ENCODE data around the gene MAPK13.
A peak's percentile ranks its signal among the peaks of the same experiment; 100 is the strongest.
"Not testable (repeated sequence)": the region's sequence is repeated elsewhere in the genome, so short reads cannot be mapped to it uniquely, and the experiment has no call there.

The MAPK13 gene

DNA sequence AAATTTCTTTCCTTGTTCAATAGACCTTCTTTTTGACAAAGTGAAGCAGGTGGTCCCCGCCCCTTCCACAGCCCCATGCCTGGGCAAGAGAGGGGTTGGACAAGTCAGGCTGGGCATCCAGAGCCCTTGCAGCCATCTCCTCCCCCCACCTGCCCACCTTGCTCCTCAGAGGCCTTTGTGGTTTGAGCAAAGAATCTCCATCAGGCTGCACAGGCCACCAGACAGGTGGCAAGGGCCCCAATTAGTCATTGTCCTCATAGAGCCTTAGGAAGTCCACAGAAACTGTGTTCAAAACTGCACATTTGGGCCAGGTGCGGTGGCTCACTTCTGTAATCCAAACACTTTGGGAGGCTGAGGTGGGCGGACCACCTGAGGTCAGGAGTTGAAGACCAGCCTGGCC, 1.5 kb upstream of the MAPK13 start:
- DNase-seq = peak; percentile 58

DNA sequence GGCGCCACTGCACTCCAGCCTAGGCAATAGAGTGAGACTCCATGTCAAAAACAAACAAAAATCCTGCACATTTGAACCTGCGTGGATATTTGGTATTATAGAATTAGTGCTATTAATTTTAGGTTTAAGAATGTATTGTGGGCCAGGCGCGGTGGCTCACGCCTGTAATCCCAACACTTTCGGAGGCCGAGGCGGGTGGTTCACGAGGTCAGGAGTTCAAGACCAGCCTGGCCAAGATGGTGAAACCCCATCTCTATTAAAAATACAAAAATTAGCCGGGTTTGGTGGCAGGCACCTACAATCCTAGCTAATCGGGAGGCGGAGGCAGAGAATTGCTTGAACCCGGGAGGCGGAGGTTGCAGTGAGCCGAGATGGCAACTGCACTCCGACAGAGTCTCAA, 979 bp upstream of the MAPK13 start:
- DNase-seq = not testable (repeated sequence)

- DNase-seq = peak; percentile 83
Observed at GRCh38 chr6:36130667-36131510, 576 bp downstream of the MAPK13 start.

GRCh38 chr6:36131511-36132245, 1.4 kb downstream of the MAPK13 start:
- DNase-seq = peak; percentile 82

- no peak for DNase-seq
Observed at GRCh38 chr6:36132246-36132895, 2.1 kb downstream of the MAPK13 start.

DNA sequence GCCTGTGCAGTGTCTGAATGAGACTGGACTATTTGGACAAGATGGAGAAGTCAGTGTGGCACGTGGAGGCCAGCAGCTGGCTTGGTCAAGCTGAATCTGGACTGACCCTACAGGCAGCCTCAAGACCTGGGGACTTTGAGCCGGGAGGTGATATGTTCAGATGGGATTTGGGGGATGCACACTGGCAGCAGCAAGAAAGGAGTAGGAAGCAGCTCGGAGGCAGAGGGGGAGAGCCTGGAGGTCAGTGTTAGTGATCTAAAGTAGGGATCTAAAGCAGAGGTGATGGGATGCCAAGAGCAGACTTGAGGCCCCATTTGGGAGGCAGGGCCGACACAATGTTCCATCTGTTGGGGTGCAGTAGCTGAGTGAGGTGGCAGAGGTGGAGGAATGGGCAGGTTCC, 2.8 kb downstream of the MAPK13 start:
- DNase-seq = no peak

DNA sequence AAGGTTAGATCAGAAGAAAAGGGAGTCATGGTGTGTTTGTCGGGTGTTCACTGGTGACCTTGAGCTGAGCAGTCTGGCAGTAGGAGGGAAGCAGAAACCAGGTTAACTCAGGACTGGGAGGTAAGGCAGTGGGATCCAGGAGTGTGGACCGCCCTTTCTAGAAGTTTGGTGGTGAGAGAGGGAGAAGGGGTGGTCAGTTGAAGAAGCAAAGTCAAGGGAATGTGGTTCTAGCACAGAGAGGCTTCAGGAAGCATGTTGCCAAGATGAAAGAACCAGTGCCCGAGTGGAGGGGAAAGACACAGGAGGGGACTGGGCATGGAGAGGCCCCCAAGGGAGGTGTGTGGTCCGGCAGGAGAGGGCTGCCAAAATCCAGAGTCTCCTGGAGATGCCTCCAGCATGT, 3.6 kb downstream of the MAPK13 start:
- DNase-seq = no peak

- DNase-seq = no peak
Observed at GRCh38 chr6:36135053-36135731, 4.9 kb downstream of the MAPK13 start.

- no peak for DNase-seq
Observed at GRCh38 chr6:36136034-36136433, 5.7 kb downstream of the MAPK13 start.

- no peak for DNase-seq
Observed at GRCh38 chr6:36136551-36136950, 6.2 kb downstream of the MAPK13 start.

DNA sequence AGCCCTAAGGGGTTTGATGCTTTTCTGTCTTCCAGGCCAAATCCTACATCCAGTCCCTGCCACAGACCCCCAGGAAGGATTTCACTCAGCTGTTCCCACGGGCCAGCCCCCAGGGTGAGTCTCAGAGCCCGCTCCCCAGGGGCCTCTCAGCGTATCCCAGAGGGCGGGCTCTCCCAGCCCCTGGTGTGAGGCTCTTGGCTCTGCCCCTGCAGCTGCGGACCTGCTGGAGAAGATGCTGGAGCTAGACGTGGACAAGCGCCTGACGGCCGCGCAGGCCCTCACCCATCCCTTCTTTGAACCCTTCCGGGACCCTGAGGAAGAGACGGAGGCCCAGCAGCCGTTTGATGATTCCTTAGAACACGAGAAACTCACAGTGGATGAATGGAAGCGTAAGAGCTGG, 8.4 kb downstream of the MAPK13 start:
- DNase-seq = no peak

DNA sequence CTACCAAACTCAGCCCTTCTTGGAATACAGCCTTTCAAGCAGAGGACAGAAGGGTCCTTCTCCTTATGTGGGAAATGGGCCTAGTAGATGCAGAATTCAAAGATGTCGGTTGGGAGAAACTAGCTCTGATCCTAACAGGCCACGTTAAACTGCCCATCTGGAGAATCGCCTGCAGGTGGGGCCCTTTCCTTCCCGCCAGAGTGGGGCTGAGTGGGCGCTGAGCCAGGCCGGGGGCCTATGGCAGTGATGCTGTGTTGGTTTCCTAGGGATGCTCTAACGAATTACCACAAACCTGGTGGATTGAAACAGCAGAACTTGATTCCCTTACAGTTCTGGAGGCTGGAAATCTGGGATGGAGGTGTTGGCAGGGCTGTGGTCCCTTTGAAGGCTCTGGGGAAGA, 9.1 kb downstream of the MAPK13 start:
- no peak for DNase-seq

DNA sequence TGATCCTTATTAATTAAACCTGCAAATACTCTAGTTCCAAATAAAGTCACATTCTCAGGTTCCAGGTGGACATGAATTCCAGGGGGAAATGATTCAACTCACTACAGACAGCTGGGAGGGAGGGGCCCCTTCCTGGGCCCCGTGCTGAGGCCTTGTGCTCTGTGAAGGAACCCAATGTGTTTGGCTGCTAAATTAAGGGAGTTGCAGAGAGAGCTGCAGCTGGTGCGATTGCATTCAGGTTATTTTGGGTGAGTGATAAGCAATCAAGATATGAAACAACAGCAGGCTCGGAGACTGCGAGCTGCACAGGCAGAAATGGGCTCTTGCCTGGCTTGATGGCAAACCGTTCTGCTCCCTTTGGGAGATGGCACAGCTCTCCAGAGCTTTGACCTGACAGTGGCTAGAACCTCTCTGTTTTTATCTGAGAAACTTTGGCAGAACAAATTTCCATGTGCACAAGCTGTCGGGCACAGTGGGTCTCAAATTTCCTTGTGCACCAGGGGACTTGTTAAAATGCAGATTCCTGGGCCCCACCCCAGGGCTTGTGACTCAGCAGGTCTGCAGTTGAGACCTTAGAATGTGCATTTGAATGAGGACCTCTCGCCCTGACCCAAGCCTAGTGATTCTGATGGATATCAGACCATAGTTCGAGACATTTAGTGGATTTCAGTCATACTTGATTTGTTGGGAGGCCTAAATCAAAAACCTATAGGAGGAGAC, 9.8 kb downstream of the MAPK13 start:
- DNase-seq = no peak

DNA sequence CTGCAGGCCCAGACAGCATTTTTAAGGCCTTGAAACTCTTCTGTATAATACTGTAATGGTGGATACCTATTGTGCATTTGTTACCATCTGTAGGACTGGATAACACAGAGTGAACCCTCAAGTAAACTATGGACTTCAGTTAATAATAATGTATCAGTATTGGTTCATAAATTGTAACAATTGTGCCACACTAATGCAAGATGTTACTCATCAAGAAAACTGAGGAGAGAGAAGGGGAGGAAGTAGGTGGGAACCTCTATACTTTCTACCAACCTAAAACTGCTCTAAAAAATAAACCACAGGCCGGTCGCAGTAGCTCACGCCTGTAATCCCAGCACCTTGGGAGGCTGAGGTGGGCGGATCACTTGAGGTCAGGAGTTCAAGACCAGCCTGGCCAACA, 10.8 kb downstream of the MAPK13 start:
- DNase-seq = no peak

DNA sequence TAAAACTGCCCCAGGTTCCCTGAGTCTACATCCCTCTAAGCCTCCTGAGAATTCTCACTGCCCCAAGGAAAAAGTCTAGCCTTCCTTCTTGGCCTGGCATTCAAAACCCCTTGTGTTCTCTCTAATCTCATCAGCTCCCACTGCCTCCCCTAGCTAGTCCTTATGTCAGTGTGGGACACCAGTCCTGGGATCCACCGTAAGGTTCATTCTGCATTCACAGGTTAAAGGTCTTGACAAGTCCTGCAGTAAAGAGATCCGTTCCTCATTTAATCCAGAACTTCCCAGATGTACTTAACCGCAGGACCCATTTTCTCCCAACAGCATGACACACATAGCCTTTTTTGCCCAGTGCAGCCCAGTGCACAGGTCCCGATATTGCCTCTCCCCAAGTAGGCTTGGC, 11.6 kb downstream of the MAPK13 start:
- no peak for DNase-seq

- no peak for DNase-seq
Observed at GRCh38 chr6:36142971-36143838, 12.9 kb downstream of the MAPK13 start.

- DNase-seq = no peak
Observed at GRCh38 chr6:36145495-36145894, 15.2 kb downstream of the MAPK13 start.

- DNase-seq = no peak
Observed at GRCh38 chr6:36147294-36147693, 17.0 kb downstream of the MAPK13 start.

- no peak for DNase-seq
Observed at GRCh38 chr6:36149476-36149875, 19.2 kb downstream of the MAPK13 start.

GRCh38 chr6:36150283-36150682, 20.0 kb downstream of the MAPK13 start:
- no peak for DNase-seq

GRCh38 chr6:36154286-36154685, 24.0 kb downstream of the MAPK13 start:
- no peak for DNase-seq

DNA sequence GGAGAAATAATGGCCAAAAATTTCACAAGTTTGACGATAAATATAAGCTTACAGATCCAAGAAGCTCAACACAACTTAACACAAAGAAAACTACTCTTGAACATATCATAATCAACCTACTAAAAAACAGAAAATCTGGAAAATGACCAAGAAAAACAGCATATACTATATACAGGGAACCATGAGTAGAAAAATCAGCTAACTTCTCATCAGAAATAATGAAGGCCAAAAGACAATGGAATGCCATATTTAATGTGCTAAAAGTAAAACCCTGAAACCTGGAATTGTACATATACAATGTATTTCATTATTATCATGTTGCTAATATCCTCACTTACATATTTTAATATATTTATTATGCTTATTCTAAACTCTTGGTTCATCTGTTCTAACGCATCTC, 25.3 kb downstream of the MAPK13 start:
- DNase-seq = no peak

Data from RPMI8226 (cell line).